GM23338 (cell line): ENCODE results near the gene S100A1.

Experiments
- CREB1 ChIP-seq: fragments of 250-450 bp; sonication (Bioruptor Pico); IDR thresholded peaks from 2 replicates; pipeline ENCODE4 v1.5.0; 2020; ENCODE audit warnings: low read depth, mild to moderate bottlenecking, moderate library complexity
- EZH2 ChIP-seq: fragments of 200-600 bp; sonication (generic); IDR thresholded peaks from one replicate; pipeline ENCODE4 v1.8.0; 2017; ENCODE audit warnings: antibody characterized with exemption, mild to moderate bottlenecking, low read depth; ENCODE audit not compliant: unreplicated experiment
- EZH2phosphoT487 ChIP-seq: fragments of 200-600 bp; sonication (generic); IDR thresholded peaks from one replicate; pipeline ENCODE4 v1.8.1; 2018; ENCODE audit warnings: antibody characterized with exemption; ENCODE audit not compliant: unreplicated experiment
- NANOG ChIP-seq: IDR thresholded peaks from 2 replicates; pipeline ENCODE4 v1.6.1; 2016; ENCODE audit warnings: antibody characterized with exemption, borderline replicate concordance
- POLR2AphosphoS5 ChIP-seq: IDR thresholded peaks from 2 replicates; pipeline ENCODE4 v1.6.1; 2016; ENCODE audit warnings: antibody characterized with exemption, low read depth
- ZNF331 ChIP-seq: fragments of 250-450 bp; sonication (Bioruptor Pico); IDR thresholded peaks from 2 replicates; pipeline ENCODE4 v1.5.0; 2020; ENCODE audit warnings: low read depth, mild to moderate bottlenecking, moderate library complexity
- TF ChIP-seq, protein P1 (sequence below): IDR thresholded peaks from one replicate; pipeline ENCODE4 v1.6.1; 2018; ENCODE audit warnings: antibody characterized with exemption; ENCODE audit not compliant: unreplicated experiment
- TF ChIP-seq, protein P2 (sequence below), 2 experiments: fragments of 200-600 bp in 1 of 2; sonication (generic) in 1 of 2; conservative IDR thresholded peaks; 2 replicates each; pipeline versions ENCODE4 v1.5.1 to v1.6.1; 2016 to 2017; ENCODE audit warnings: antibody characterized with exemption in 2 of 2, low read depth in 2 of 2, mild to moderate bottlenecking in 2 of 2, moderate library complexity in 1 of 2
- TF ChIP-seq, protein P3 (sequence below): IDR thresholded peaks from 2 replicates; pipeline ENCODE4 v1.6.1; 2016; ENCODE audit warnings: antibody characterized with exemption

DNA sequence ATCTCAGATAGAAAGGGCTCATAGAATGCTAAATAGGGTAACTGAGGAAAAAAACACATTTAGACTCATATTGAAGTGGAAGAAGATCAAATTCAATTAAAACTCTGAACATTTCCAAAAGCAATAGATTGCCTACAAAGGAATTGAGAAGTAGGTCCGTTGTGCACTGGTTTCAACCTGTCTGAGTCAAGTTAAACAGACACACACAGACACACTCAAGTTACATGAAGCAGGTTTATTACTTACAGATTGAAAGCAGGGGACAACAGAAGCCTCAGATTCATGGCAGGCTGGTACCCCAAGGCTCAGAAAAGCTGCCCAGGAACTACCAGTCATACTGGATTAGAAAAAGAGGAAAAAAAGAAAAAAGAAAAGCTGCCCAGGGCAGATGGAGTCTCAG lies 41.9 kb upstream of the S100A1 start:
- TF ChIP-seq, protein P1, sequence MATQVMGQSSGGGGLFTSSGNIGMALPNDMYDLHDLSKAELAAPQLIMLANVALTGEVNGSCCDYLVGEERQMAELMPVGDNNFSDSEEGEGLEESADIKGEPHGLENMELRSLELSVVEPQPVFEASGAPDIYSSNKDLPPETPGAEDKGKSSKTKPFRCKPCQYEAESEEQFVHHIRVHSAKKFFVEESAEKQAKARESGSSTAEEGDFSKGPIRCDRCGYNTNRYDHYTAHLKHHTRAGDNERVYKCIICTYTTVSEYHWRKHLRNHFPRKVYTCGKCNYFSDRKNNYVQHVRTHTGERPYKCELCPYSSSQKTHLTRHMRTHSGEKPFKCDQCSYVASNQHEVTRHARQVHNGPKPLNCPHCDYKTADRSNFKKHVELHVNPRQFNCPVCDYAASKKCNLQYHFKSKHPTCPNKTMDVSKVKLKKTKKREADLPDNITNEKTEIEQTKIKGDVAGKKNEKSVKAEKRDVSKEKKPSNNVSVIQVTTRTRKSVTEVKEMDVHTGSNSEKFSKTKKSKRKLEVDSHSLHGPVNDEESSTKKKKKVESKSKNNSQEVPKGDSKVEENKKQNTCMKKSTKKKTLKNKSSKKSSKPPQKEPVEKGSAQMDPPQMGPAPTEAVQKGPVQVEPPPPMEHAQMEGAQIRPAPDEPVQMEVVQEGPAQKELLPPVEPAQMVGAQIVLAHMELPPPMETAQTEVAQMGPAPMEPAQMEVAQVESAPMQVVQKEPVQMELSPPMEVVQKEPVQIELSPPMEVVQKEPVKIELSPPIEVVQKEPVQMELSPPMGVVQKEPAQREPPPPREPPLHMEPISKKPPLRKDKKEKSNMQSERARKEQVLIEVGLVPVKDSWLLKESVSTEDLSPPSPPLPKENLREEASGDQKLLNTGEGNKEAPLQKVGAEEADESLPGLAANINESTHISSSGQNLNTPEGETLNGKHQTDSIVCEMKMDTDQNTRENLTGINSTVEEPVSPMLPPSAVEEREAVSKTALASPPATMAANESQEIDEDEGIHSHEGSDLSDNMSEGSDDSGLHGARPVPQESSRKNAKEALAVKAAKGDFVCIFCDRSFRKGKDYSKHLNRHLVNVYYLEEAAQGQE: no peak
- TF ChIP-seq ZNF331 (no peak), CREB1 (CRISPR knock-in tag) (no peak), POLR2AphosphoS5 (no peak), EZH2 (no peak), NANOG (no peak), EZH2phosphoT487 (no peak)
- TF ChIP-seq, protein P2, sequence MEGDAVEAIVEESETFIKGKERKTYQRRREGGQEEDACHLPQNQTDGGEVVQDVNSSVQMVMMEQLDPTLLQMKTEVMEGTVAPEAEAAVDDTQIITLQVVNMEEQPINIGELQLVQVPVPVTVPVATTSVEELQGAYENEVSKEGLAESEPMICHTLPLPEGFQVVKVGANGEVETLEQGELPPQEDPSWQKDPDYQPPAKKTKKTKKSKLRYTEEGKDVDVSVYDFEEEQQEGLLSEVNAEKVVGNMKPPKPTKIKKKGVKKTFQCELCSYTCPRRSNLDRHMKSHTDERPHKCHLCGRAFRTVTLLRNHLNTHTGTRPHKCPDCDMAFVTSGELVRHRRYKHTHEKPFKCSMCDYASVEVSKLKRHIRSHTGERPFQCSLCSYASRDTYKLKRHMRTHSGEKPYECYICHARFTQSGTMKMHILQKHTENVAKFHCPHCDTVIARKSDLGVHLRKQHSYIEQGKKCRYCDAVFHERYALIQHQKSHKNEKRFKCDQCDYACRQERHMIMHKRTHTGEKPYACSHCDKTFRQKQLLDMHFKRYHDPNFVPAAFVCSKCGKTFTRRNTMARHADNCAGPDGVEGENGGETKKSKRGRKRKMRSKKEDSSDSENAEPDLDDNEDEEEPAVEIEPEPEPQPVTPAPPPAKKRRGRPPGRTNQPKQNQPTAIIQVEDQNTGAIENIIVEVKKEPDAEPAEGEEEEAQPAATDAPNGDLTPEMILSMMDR (conservative IDR thresholded peaks at IDR 0.05; ENCODE audit: low read depth in 2 of 2): no peak
- TF ChIP-seq, protein P3, sequence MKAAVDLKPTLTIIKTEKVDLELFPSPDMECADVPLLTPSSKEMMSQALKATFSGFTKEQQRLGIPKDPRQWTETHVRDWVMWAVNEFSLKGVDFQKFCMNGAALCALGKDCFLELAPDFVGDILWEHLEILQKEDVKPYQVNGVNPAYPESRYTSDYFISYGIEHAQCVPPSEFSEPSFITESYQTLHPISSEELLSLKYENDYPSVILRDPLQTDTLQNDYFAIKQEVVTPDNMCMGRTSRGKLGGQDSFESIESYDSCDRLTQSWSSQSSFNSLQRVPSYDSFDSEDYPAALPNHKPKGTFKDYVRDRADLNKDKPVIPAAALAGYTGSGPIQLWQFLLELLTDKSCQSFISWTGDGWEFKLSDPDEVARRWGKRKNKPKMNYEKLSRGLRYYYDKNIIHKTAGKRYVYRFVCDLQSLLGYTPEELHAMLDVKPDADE: no peak
